Peyer's patch (tissue), 4 donors: ENCODE measurements around the gene SELENOT.

Experiments used
- POLR2A ChIP-seq, 2 donors: fragments of 450-650 bp; IDR thresholded peaks; one replicate each; pipeline ENCODE4 v1.5.1; 2017; ENCODE audit warnings: antibody characterized with exemption in 2 of 2, mild to moderate bottlenecking in 2 of 2, moderate library complexity in 2 of 2
- TF ChIP-seq, protein P1 (sequence below), 6 experiments: fragments of 450-650 bp in 4 of 6; fragments of 200-600 bp in 2 of 6; sonication (generic) in 1 of 6; IDR thresholded peaks; one replicate each; pipeline ENCODE4 v1.5.1; 2017 to 2019; ENCODE audit warnings: antibody characterized with exemption in 6 of 6, mild to moderate bottlenecking in 3 of 6, moderate library complexity in 1 of 6

DNA sequence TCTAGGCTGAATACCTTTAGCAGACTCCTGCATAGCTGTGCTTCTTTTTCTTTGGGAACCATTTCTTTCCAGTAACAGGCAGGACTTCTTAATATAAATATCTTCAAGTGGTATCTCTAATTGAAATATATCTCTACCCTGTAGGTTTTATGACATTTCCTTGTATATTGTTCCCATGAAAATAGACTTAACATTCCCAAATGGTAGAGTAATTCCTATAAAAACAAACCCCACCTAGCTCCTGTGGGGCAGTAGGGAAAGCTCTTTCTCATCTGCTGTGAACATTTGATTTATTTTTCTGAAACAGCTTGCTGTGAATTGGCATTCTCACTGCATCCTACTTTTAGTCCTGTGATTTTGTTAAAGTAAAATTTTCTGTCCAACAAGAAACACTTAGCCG is 20.8 kb downstream of the SELENOT start:
- TF ChIP-seq, protein P1, sequence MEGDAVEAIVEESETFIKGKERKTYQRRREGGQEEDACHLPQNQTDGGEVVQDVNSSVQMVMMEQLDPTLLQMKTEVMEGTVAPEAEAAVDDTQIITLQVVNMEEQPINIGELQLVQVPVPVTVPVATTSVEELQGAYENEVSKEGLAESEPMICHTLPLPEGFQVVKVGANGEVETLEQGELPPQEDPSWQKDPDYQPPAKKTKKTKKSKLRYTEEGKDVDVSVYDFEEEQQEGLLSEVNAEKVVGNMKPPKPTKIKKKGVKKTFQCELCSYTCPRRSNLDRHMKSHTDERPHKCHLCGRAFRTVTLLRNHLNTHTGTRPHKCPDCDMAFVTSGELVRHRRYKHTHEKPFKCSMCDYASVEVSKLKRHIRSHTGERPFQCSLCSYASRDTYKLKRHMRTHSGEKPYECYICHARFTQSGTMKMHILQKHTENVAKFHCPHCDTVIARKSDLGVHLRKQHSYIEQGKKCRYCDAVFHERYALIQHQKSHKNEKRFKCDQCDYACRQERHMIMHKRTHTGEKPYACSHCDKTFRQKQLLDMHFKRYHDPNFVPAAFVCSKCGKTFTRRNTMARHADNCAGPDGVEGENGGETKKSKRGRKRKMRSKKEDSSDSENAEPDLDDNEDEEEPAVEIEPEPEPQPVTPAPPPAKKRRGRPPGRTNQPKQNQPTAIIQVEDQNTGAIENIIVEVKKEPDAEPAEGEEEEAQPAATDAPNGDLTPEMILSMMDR (IDR thresholded peaks at IDR 0.05): no peak
- no peak for TF ChIP-seq POLR2A (IDR thresholded peaks at IDR 0.05)
